Sigmoid colon (tissue), 4 donors: ENCODE data around the gene BSG.
"Not testable (repeated sequence)": the region's sequence is repeated elsewhere in the genome, so short reads cannot be mapped to it uniquely, and the experiment has no call there.

ENCODE experiments used
- CTCF ChIP-seq, 4 experiments: fragments of 450-650 bp in 3 of 4; fragments of 200-600 bp in 1 of 4; IDR thresholded peaks; one replicate each; pipeline ENCODE4 v1.5.1; 2016 to 2019; ENCODE audit warnings: antibody characterized with exemption in 4 of 4, mild to moderate bottlenecking in 3 of 4, moderate library complexity in 2 of 4
- EP300 ChIP-seq, 4 donors: sonication (generic); formaldehyde crosslinking; IDR thresholded peaks; one replicate each; pipeline ENCODE4 v1.6.1; 2017; ENCODE audit warnings: antibody characterized with exemption in 4 of 4
- POLR2A ChIP-seq, 2 donors: fragments of 450-650 bp; IDR thresholded peaks; one replicate each; pipeline ENCODE4 v1.6.1; 2016; ENCODE audit warnings: antibody characterized with exemption in 2 of 2, mild to moderate bottlenecking in 2 of 2, moderate library complexity in 2 of 2
- POLR2AphosphoS5 ChIP-seq, 4 donors: sonication (generic); formaldehyde crosslinking; IDR thresholded peaks; one replicate each; pipeline ENCODE4 v1.6.1; 2017; ENCODE audit warnings: antibody characterized with exemption in 4 of 4

GRCh38 chr19:585146-585545 is 12.8 kb downstream of the BSG start:
- not testable (repeated sequence) for TF ChIP-seq CTCF, EP300, POLR2AphosphoS5, POLR2A (IDR thresholded peaks at IDR 0.05)
